ENCODE data around the gene DLEC1.

Gene DLEC1

DNA sequence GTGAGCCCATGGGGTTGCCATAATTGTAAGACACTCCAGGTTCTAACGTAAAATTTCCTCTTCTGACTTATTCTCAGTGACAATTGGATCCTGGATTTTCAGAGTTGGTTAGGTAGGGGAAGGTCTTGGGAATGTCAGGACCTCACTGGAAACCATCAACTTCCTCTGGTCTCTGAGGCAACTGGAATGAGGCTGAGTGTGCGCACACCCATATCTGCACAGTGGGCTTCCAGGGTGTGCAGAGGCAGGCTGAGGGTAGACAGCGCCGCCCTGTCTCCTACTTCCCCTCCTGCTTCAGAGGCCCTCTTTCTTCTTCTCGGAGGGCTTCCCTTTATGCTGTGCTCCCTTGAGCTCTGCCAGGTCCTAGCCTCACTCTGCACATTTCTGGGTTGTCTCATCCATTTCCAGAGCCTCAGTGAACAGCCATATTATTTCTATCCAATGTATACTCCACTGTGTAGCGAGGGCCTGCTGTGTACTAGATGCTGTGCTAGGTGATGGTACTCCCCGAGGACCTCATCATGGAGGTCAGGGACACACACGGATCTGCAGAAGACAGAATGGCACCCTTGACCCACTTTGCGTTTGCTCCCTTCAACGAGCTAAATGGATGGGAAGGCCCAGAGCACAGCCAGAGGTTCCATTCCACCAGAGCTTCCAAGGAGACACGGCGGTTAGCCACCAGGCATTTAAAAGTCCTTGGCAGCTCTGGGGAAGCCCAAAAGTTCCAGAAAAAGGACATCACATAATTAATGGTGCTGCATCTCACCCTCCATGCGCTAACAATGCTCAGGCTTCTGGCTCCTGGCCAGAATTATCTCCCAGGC is 79.6 kb downstream of the DLEC1 start:
- Histone ChIP-seq H3K14ac (ENCODE audit: low read length) (no peak overlapping the region), H2BK15ac (ENCODE audit: low read length) (no peak overlapping the region), H4K8ac (ENCODE audit: low read depth, low read length) (no peak overlapping the region), H2BK5ac (ENCODE audit: low read length) (no peak overlapping the region), H3K23ac (ENCODE audit: low read depth, low read length, poor library complexity) (no peak overlapping the region), H3K27ac (replicated peaks; ENCODE audit: low read length) (no peak overlapping the region), H3K4me2 (ENCODE audit: insufficient read depth, low read length, poor library complexity, severe bottlenecking) (no peak overlapping the region), H2BK120ac (ENCODE audit: low read depth, low read length) (no peak overlapping the region), H2BK12ac (ENCODE audit: low read length) (no peak overlapping the region), H2AK5ac (ENCODE audit: low read depth, low read length) (no peak overlapping the region), H3K9me3 (replicated peaks in 1 of 2; ENCODE audit: control insufficient read depth in 2 of 2, insufficient read depth in 1 of 2, low read depth in 1 of 2, low read length in 2 of 2) (no peaks in the 10 kb centered on the region), H3K79me1 (ENCODE audit: low read depth, low read length) (peaks cover 4% of the 10 kb centered on the region), H3K36me3 (replicated peaks in 1 of 2; ENCODE audit: control insufficient read depth in 2 of 2, insufficient read depth in 2 of 2, low read length in 2 of 2) (peaks cover 32 to 52% of the 10 kb centered on the region in 2 donors), H3K4ac (ENCODE audit: low read length) (no peak overlapping the region), H2AFZ (ENCODE audit: low read length) (no peak overlapping the region), H3K27me3 (ENCODE audit: control insufficient read depth in 3 of 3, insufficient read depth in 3 of 3, low read depth in 1 of 3, low read length in 3 of 3) (peaks cover 0 to 2% (median 0%) of the 10 kb centered on the region in 3 experiments), H3K9ac (ENCODE audit: low read depth, low read length, poor library complexity) (no peak overlapping the region), H3K4me1 (ENCODE audit: control insufficient read depth in 2 of 2, insufficient read depth in 1 of 2, low read depth in 1 of 2, low read length in 2 of 2) (no peaks in the 10 kb centered on the region), H4K91ac (ENCODE audit: low read depth, low read length, poor library complexity) (no peak overlapping the region), H3K18ac (ENCODE audit: low read length) (no peak overlapping the region), H3K4me3 (ENCODE audit: low read length in 2 of 2) (peak overlapping the region in 1 of 2 donors; percentile 11)
- WGBS, 2 donors (ENCODE audit: extremely low coverage in 2 of 2, insufficient read length in 2 of 2, insufficient replicate concordance in 1 of 2) = no CpG with 5 or more reads among the region's 13 CpGs
- no peak for DNase-seq (ENCODE audit: low spot score)

DNA sequence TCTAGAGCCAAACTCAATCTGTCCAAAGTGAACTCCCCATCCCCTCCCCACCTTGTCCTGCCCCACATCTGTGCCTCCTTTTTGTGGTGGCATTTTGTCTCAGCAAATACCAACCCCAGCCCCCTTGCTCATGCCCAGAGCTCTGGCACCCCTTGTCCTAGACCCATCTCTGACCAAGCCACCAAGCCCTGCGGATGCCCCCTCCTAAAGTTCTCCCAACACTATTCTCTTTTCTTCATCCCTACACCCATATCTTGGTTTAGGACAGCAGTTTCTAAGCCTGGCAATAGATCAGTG is 80.2 kb downstream of the DLEC1 start:
- Histone ChIP-seq H3K36me3 (replicated peaks in 1 of 2; ENCODE audit: control insufficient read depth in 2 of 2, insufficient read depth in 2 of 2, low read length in 2 of 2) (peaks cover 32 to 58% of the 10 kb centered on the region in 2 donors), H4K8ac (ENCODE audit: low read depth, low read length) (no peak overlapping the region), H2AFZ (ENCODE audit: low read length) (no peak overlapping the region), H3K4me3 (ENCODE audit: low read length in 2 of 2) (no peak overlapping the region), H2BK5ac (ENCODE audit: low read length) (no peak overlapping the region), H2BK120ac (ENCODE audit: low read depth, low read length) (no peak overlapping the region), H3K18ac (ENCODE audit: low read length) (no peak overlapping the region), H3K27me3 (ENCODE audit: control insufficient read depth in 3 of 3, insufficient read depth in 3 of 3, low read depth in 1 of 3, low read length in 3 of 3) (peaks cover 0 to 2% (median 0%) of the 10 kb centered on the region in 3 experiments), H2BK15ac (ENCODE audit: low read length) (no peak overlapping the region), H2BK12ac (ENCODE audit: low read length) (no peak overlapping the region), H3K14ac (ENCODE audit: low read length) (no peak overlapping the region), H3K4me1 (ENCODE audit: control insufficient read depth in 2 of 2, insufficient read depth in 1 of 2, low read depth in 1 of 2, low read length in 2 of 2) (no peaks in the 10 kb centered on the region), H3K9me3 (replicated peaks in 1 of 2; ENCODE audit: control insufficient read depth in 2 of 2, insufficient read depth in 1 of 2, low read depth in 1 of 2, low read length in 2 of 2) (no peaks in the 10 kb centered on the region), H3K9ac (ENCODE audit: low read depth, low read length, poor library complexity) (no peak overlapping the region), H2AK5ac (ENCODE audit: low read depth, low read length) (no peak overlapping the region), H4K91ac (ENCODE audit: low read depth, low read length, poor library complexity) (no peak overlapping the region), H3K79me1 (ENCODE audit: low read depth, low read length) (peaks cover 4% of the 10 kb centered on the region), H3K23ac (ENCODE audit: low read depth, low read length, poor library complexity) (no peak overlapping the region), H3K4ac (ENCODE audit: low read length) (no peak overlapping the region), H3K27ac (replicated peaks; ENCODE audit: low read length) (no peak overlapping the region), H3K4me2 (ENCODE audit: insufficient read depth, low read length, poor library complexity, severe bottlenecking) (no peak overlapping the region)
- no peak for DNase-seq (ENCODE audit: low spot score)
- no CpG with 5 or more reads among the region's 1 CpG for WGBS, 2 donors (ENCODE audit: extremely low coverage in 2 of 2, insufficient read length in 2 of 2, insufficient replicate concordance in 1 of 2)

DNA sequence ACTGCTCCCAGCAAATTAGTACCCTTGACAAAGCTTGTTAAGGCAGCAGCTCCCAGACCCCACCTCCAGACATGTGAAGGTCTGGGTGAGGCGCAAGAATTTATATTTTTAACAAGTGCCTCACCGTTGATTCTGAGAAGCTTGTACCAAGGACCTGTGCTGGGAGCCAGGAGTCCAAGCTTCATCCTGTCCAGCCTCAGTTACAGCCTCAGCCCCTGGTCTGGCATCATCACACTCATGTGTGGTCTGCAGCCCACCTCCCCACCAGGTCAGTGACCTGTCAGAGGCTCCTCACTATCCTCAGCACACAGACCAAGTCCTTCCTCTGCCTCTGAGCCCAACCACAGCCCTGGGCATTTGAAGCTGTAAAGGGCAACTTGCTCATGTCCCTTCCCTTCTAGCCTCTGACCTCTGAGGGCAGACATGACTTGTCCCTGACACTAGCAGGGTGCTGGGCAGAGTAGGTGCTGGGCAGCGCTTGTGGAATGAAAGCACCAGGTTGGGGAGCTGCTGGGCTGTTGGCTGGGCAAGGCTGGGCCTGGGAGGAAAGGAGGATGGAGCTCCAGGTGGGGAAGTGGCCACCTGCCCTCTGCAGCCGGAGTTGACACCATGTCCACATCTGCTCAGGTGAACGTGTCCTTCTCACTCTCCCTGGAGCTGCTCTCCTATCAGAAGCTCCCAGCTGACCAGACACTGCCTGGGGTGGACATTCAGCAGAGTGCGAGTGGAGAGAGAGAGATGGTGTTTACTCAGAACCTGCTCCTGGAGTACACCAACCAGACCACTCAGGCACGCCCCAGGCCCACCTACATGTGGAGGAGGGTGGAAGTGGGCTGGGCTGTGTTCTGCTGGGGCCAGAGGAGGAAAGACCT is 81.0 kb downstream of the DLEC1 start:
- no peaks in the 10 kb centered on the region for H3K27me3 ChIP-seq (ENCODE audit: control insufficient read depth in 3 of 3, insufficient read depth in 3 of 3, low read depth in 1 of 3, low read length in 3 of 3)
- no peak overlapping the region for H3K4ac ChIP-seq (ENCODE audit: low read length)
- H3K9me3 ChIP-seq (replicated peaks in 1 of 2; ENCODE audit: control insufficient read depth in 2 of 2, insufficient read depth in 1 of 2, low read depth in 1 of 2, low read length in 2 of 2) = no peaks in the 10 kb centered on the region
- H3K27ac ChIP-seq (replicated peaks; ENCODE audit: low read length) = no peak overlapping the region
- H4K8ac ChIP-seq (ENCODE audit: low read depth, low read length) = no peak overlapping the region
- no peak overlapping the region for H3K14ac ChIP-seq (ENCODE audit: low read length)
- H2BK120ac ChIP-seq (ENCODE audit: low read depth, low read length) = no peak overlapping the region
- peak overlapping the region; percentile 65 for H3K23ac ChIP-seq (ENCODE audit: low read depth, low read length, poor library complexity)
- no peak overlapping the region for H4K91ac ChIP-seq (ENCODE audit: low read depth, low read length, poor library complexity)
- no peaks in the 10 kb centered on the region for H3K4me1 ChIP-seq (ENCODE audit: control insufficient read depth in 2 of 2, insufficient read depth in 1 of 2, low read depth in 1 of 2, low read length in 2 of 2)
- no peak overlapping the region for H2BK12ac ChIP-seq (ENCODE audit: low read length)
- no peak overlapping the region for H3K18ac ChIP-seq (ENCODE audit: low read length)
- peak overlapping the region in 1 of 2 donors; percentile 37 for H3K4me3 ChIP-seq (ENCODE audit: low read length in 2 of 2)
- H2AK5ac ChIP-seq (ENCODE audit: low read depth, low read length) = no peak overlapping the region
- no peak overlapping the region for H2BK15ac ChIP-seq (ENCODE audit: low read length)
- no CpG with 5 or more reads among the region's 7 CpGs for WGBS, 2 donors (ENCODE audit: extremely low coverage in 2 of 2, insufficient read length in 2 of 2, insufficient replicate concordance in 1 of 2)
- H3K36me3 ChIP-seq (replicated peaks in 1 of 2; ENCODE audit: control insufficient read depth in 2 of 2, insufficient read depth in 2 of 2, low read length in 2 of 2) = peaks cover 34 to 67% of the 10 kb centered on the region in 2 donors
- DNase-seq (ENCODE audit: low spot score) = no peak
- H2BK5ac ChIP-seq (ENCODE audit: low read length) = no peak overlapping the region
- H2AFZ ChIP-seq (ENCODE audit: low read length) = no peak overlapping the region
- peaks cover 4% of the 10 kb centered on the region for H3K79me1 ChIP-seq (ENCODE audit: low read depth, low read length)
- H3K4me2 ChIP-seq (ENCODE audit: insufficient read depth, low read length, poor library complexity, severe bottlenecking) = no peak overlapping the region
- H3K9ac ChIP-seq (ENCODE audit: low read depth, low read length, poor library complexity) = no peak overlapping the region

Data from neuronal stem cell (in vitro differentiated cells).